Peyer's patch (tissue), 4 donors: Measurements from ENCODE around the gene PLXDC1. TPM values are rescaled to one million over a fixed set of nuclear protein-coding genes. Genes with fewer than 3 reads are reported as not detected.
A peak's percentile ranks its signal among the peaks of the same experiment; 100 is the strongest.

Source experiments
- DNase-seq, 3 donors: peaks; one replicate each; pipeline ENCODE4 v3.0.0-alpha.2; 2017 to 2019
- H3K27ac ChIP-seq, 4 donors: fragments of 200-600 bp; sonication (generic); one replicate each; pipeline ENCODE4 v1.5.1; 2016 to 2019
- H3K27me3 ChIP-seq, 2 donors: fragments of 200-600 bp; sonication (generic); one replicate each; pipeline ENCODE4 v1.5.1; 2019
- H3K36me3 ChIP-seq, 3 donors: fragments of 200-600 bp; sonication (generic); one replicate each; pipeline ENCODE4 v1.5.1; 2016 to 2019
- H3K4me1 ChIP-seq, 4 donors: fragments of 200-600 bp; sonication (generic); one replicate each; pipeline ENCODE4 v1.5.1; 2016 to 2019
- H3K4me3 ChIP-seq, 4 donors: fragments of 200-600 bp; sonication (generic); 1 replicate in 3 of 4; 2 replicates in 1 of 4; pipeline ENCODE4 v1.5.1; 2016 to 2019; ENCODE audit warnings: mild to moderate bottlenecking in 1 of 4
- H3K9me3 ChIP-seq, 4 donors: fragments of 200-600 bp; sonication (generic); one replicate each; pipeline ENCODE4 v1.5.1; 2016 to 2019; ENCODE audit warnings: mild to moderate bottlenecking in 1 of 4
- CTCF ChIP-seq, 6 experiments: fragments of 450-650 bp in 4 of 6; fragments of 200-600 bp in 2 of 6; sonication (generic) in 1 of 6; IDR thresholded peaks; one replicate each; pipeline ENCODE4 v1.5.1; 2017 to 2019; ENCODE audit warnings: antibody characterized with exemption in 6 of 6, mild to moderate bottlenecking in 3 of 6, moderate library complexity in 1 of 6
- POLR2A ChIP-seq, 2 donors: fragments of 450-650 bp; IDR thresholded peaks; one replicate each; pipeline ENCODE4 v1.5.1; 2017; ENCODE audit warnings: antibody characterized with exemption in 2 of 2, mild to moderate bottlenecking in 2 of 2, moderate library complexity in 2 of 2
- total RNA-seq, 4 donors: library from RNA; depleted of rRNA; stranded (reverse); fragments of >200 nt; gene quantifications; one replicate each; pipeline ENCODE4 v1.1.0, GENCODE V29; 2016

Gene PLXDC1
- total RNA-seq, 4 donors from 2014 or later = 14.5 to 34.7 (median 18.2) TPM

- DNase-seq = no peak
- Histone ChIP-seq H3K9me3 (peaks cover 0 to 3% (median 0%) of the 10 kb centered on the region in 4 donors), H3K27me3 (no peaks in the 10 kb centered on the region), H3K36me3 (no peaks in the 10 kb centered on the region), H3K4me1 (peaks cover 0 to 10% (median 5%) of the 10 kb centered on the region in 4 donors), H3K27ac (no peak overlapping the region), H3K4me3 (no peak overlapping the region)
- TF ChIP-seq CTCF (IDR thresholded peaks at IDR 0.05) = no peak
- no peak for TF ChIP-seq POLR2A (IDR thresholded peaks at IDR 0.05)
These were observed 15.2 kb upstream of the PLXDC1 start for GRCh38 chr17:39166437-39167335.

GRCh38 chr17:39165841-39166349 is 14.5 kb upstream of the PLXDC1 start, which contains the start of gene ARL5C:
ARL5C (minus strand) TSS chr17:39166161; CDS start chr17:39165760, 401 bp downstream.
- no peak for DNase-seq
- Histone ChIP-seq H3K27ac (peak within 1 kb of the TSS in 2 of 4 donors; percentile 12 to 42), H3K9me3 (peaks cover 0 to 3% (median 0%) of the 10 kb centered on the region in 4 donors), H3K27me3 (no peaks in the 10 kb centered on the region), H3K36me3 (no peaks in the 10 kb centered on the region), H3K4me1 (peaks cover 0 to 10% (median 5%) of the 10 kb centered on the region in 4 donors), H3K4me3 (peak within 1 kb of the TSS; percentile 29 to 53 (median 52))
- TF ChIP-seq POLR2A (IDR thresholded peaks at IDR 0.05) = no peak
- no peak for TF ChIP-seq CTCF (IDR thresholded peaks at IDR 0.05)

GRCh38 chr17:39165178-39165840 is 13.9 kb upstream of the PLXDC1 start:
- no peaks in the 10 kb centered on the region for H3K27me3 ChIP-seq
- H3K27ac ChIP-seq = peak overlapping the region in 2 of 4 donors; percentile 12 to 42
- no peak for DNase-seq
- peaks cover 0 to 10% (median 5%) of the 10 kb centered on the region in 4 donors for H3K4me1 ChIP-seq
- no peaks in the 10 kb centered on the region for H3K36me3 ChIP-seq
- TF ChIP-seq POLR2A (IDR thresholded peaks at IDR 0.05) (no peak), CTCF (IDR thresholded peaks at IDR 0.05) (no peak)
- peaks cover 0 to 3% (median 0%) of the 10 kb centered on the region in 4 donors for H3K9me3 ChIP-seq
- H3K4me3 ChIP-seq = peak overlapping the region; percentile 29 to 53 (median 52)

- Histone ChIP-seq H3K9me3 (peaks cover 0 to 3% (median 0%) of the 10 kb centered on the region in 4 donors), H3K27ac (peak overlapping the region in 2 of 4 donors; percentile 12 to 42), H3K27me3 (no peaks in the 10 kb centered on the region), H3K36me3 (no peaks in the 10 kb centered on the region), H3K4me1 (peaks cover 0 to 10% (median 5%) of the 10 kb centered on the region in 4 donors), H3K4me3 (peak overlapping the region; percentile 29 to 53 (median 52))
- DNase-seq = peak; percentile 74 to 92 (median 75)
- no peak for TF ChIP-seq POLR2A (IDR thresholded peaks at IDR 0.05)
- TF ChIP-seq CTCF (IDR thresholded peaks at IDR 0.05) = peak; percentile 66 to 81 (median 72)
These were observed 13.3 kb upstream of the PLXDC1 start for GRCh38 chr17:39164675-39165143.

- no peak for TF ChIP-seq POLR2A (IDR thresholded peaks at IDR 0.05)
- TF ChIP-seq CTCF (IDR thresholded peaks at IDR 0.05) = no peak
- Histone ChIP-seq H3K4me3 (no peak overlapping the region), H3K27me3 (no peaks in the 10 kb centered on the region), H3K4me1 (peaks cover 0 to 10% (median 5%) of the 10 kb centered on the region in 4 donors), H3K9me3 (no peaks in the 10 kb centered on the region), H3K27ac (no peak overlapping the region), H3K36me3 (no peaks in the 10 kb centered on the region)
- no peak for DNase-seq
These were observed 10.5 kb upstream of the PLXDC1 start for GRCh38 chr17:39161962-39162361.
